ENCODE results near the gene CORT.

The CORT gene

GRCh38 chr1:10430216-10431069 is 19.4 kb upstream of the CORT start, which contains the start of gene CENPS:
TSS of gene CENPS (plus strand) at chr1:10430433. CDS start at chr1:10430518, 85 bp downstream.
- FAIRE-seq (no peak), DNase-seq (ENCODE audit: insufficient read length, low spot score) (peak; percentile 86)
- peak; percentile 45 for TF ChIP-seq POLR2A (IDR thresholded peaks at IDR 0.05; ENCODE audit: low read depth, low read length)

GRCh38 chr1:10431070-10431730 is 18.6 kb upstream of the CORT start:
- DNase-seq (ENCODE audit: insufficient read length, low spot score) (peak; percentile 35), FAIRE-seq (no peak)
- no peak for TF ChIP-seq POLR2A (IDR thresholded peaks at IDR 0.05; ENCODE audit: low read depth, low read length)

GRCh38 chr1:10432910-10433700 is 16.7 kb upstream of the CORT start:
- no peak for TF ChIP-seq POLR2A (IDR thresholded peaks at IDR 0.05; ENCODE audit: low read depth, low read length)
- FAIRE-seq = no peak
- no peak for DNase-seq (ENCODE audit: insufficient read length, low spot score)

- FAIRE-seq (no peak), DNase-seq (ENCODE audit: insufficient read length, low spot score) (no peak)
- TF ChIP-seq POLR2A (IDR thresholded peaks at IDR 0.05; ENCODE audit: low read depth, low read length) = no peak
These were observed 16.0 kb upstream of the CORT start for GRCh38 chr1:10433790-10434189.

GRCh38 chr1:10434590-10434989 is 15.2 kb upstream of the CORT start:
- DNase-seq (ENCODE audit: insufficient read length, low spot score) (no peak), FAIRE-seq (no peak)
- no peak for TF ChIP-seq POLR2A (IDR thresholded peaks at IDR 0.05; ENCODE audit: low read depth, low read length)

- DNase-seq (ENCODE audit: insufficient read length, low spot score) = no peak
- FAIRE-seq = no peak
- TF ChIP-seq POLR2A (IDR thresholded peaks at IDR 0.05; ENCODE audit: low read depth, low read length) = no peak
These were observed 12.8 kb upstream of the CORT start for GRCh38 chr1:10437052-10437451.

- FAIRE-seq (no peak), DNase-seq (ENCODE audit: insufficient read length, low spot score) (no peak)
- TF ChIP-seq POLR2A (IDR thresholded peaks at IDR 0.05; ENCODE audit: low read depth, low read length) = no peak
These were observed 11.1 kb upstream of the CORT start for GRCh38 chr1:10438677-10439163.

GRCh38 chr1:10440305-10440704 is 9.5 kb upstream of the CORT start:
- no peak for TF ChIP-seq POLR2A (IDR thresholded peaks at IDR 0.05; ENCODE audit: low read depth, low read length)
- no peak for DNase-seq (ENCODE audit: insufficient read length, low spot score)
- FAIRE-seq = no peak

GRCh38 chr1:10440794-10441193 is 9.0 kb upstream of the CORT start:
- FAIRE-seq (no peak), DNase-seq (ENCODE audit: insufficient read length, low spot score) (no peak)
- no peak for TF ChIP-seq POLR2A (IDR thresholded peaks at IDR 0.05; ENCODE audit: low read depth, low read length)

GRCh38 chr1:10444248-10444647 is 5.6 kb upstream of the CORT start:
- DNase-seq (ENCODE audit: insufficient read length, low spot score) (no peak), FAIRE-seq (no peak)
- no peak for TF ChIP-seq POLR2A (IDR thresholded peaks at IDR 0.05; ENCODE audit: low read depth, low read length)

- FAIRE-seq (no peak), DNase-seq (ENCODE audit: insufficient read length, low spot score) (no peak)
- no peak for TF ChIP-seq POLR2A (IDR thresholded peaks at IDR 0.05; ENCODE audit: low read depth, low read length)
These were observed 4.9 kb upstream of the CORT start for GRCh38 chr1:10444795-10445397.

GRCh38 chr1:10446790-10447422 is 2.9 kb upstream of the CORT start:
- DNase-seq (ENCODE audit: insufficient read length, low spot score) = no peak
- no peak for FAIRE-seq
- TF ChIP-seq POLR2A (IDR thresholded peaks at IDR 0.05; ENCODE audit: low read depth, low read length) = no peak

- TF ChIP-seq POLR2A (IDR thresholded peaks at IDR 0.05; ENCODE audit: low read depth, low read length) = no peak
- DNase-seq (ENCODE audit: insufficient read length, low spot score) (no peak), FAIRE-seq (no peak)
These were observed 454 bp downstream of the CORT start for GRCh38 chr1:10450156-10450814.
